DOHH2 (cell line): ENCODE measurements around the gene CNTN1.

Experiments used
- H3F3A ChIP-seq: fragments of 200-600 bp; sonication (generic), shearing (Covaris generic); 2 replicates; pipeline ENCODE4 v1.6.0; 2016; ENCODE audit warnings: antibody characterized with exemption, mild to moderate bottlenecking; ENCODE audit not compliant: control insufficient read depth, insufficient read depth
- H3K27ac ChIP-seq: fragments of 200-600 bp; sonication (generic); 2 replicates; pipeline ENCODE4 v1.5.1; 2014; ENCODE audit warnings: low read depth, mild to moderate bottlenecking, low read length, moderate library complexity
- H3K27me3 ChIP-seq: fragments of 200-600 bp; sonication (generic); 2 replicates; pipeline ENCODE4 v1.6.1; 2014; ENCODE audit warnings: mild to moderate bottlenecking, low read length, mixed read lengths; ENCODE audit not compliant: control insufficient read depth
- H3K36me3 ChIP-seq: fragments of 200-600 bp; sonication (generic); 2 replicates; pipeline ENCODE4 v1.6.1; 2014; ENCODE audit warnings: mild to moderate bottlenecking, low read length, moderate library complexity, mixed read lengths; ENCODE audit not compliant: control insufficient read depth
- H3K4me1 ChIP-seq: fragments of 200-600 bp; sonication (generic); 2 replicates; pipeline ENCODE4 v1.6.1; 2014; ENCODE audit warnings: mild to moderate bottlenecking, low read length, mixed read lengths; ENCODE audit not compliant: control insufficient read depth
- H3K4me2 ChIP-seq: fragments of 200-600 bp; sonication (generic); 2 replicates; pipeline ENCODE4 v1.6.0; 2014; ENCODE audit warnings: mild to moderate bottlenecking, low read length, moderate library complexity
- H3K4me3 ChIP-seq: fragments of 200-600 bp; sonication (generic); 2 replicates; pipeline ENCODE4 v1.5.1; 2014; ENCODE audit warnings: mild to moderate bottlenecking, low read length, mixed read lengths
- H3K79me2 ChIP-seq: fragments of 200-600 bp; sonication (generic); 2 replicates; pipeline ENCODE4 v1.6.1; 2014; ENCODE audit warnings: mild to moderate bottlenecking, low read length, mixed read lengths; ENCODE audit not compliant: control insufficient read depth
- H3K9me2 ChIP-seq: fragments of 200-600 bp; sonication (generic); replicated peaks from 2 replicates; pipeline ENCODE4 v1.6.1; 2014; ENCODE audit warnings: mild to moderate bottlenecking, low read length, mixed read lengths; ENCODE audit not compliant: control insufficient read depth
- H3K9me3 ChIP-seq: fragments of 200-600 bp; sonication (generic); 2 replicates; pipeline ENCODE4 v1.6.1; 2014; ENCODE audit warnings: antibody characterized with exemption, low read length, mixed read lengths; ENCODE audit not compliant: control insufficient read depth, insufficient read depth
- H4K20me1 ChIP-seq: fragments of 200-600 bp; sonication (generic); 2 replicates; pipeline ENCODE4 v1.6.0; 2014; ENCODE audit warnings: low read depth, mild to moderate bottlenecking, antibody characterized with exemption, low read length, moderate library complexity; ENCODE audit not compliant: control insufficient read depth, insufficient read depth
- CTCF ChIP-seq: fragments of 200-600 bp; sonication (generic); IDR thresholded peaks from one replicate; pipeline ENCODE4 v1.5.1; 2014; ENCODE audit warnings: antibody characterized with exemption, mild to moderate bottlenecking, low read depth, low read length; ENCODE audit not compliant: poor library complexity, severe bottlenecking
- EZH2phosphoT487 ChIP-seq: fragments of 200-600 bp; sonication (generic); IDR thresholded peaks from 2 replicates; pipeline ENCODE4 v1.6.1; 2017; ENCODE audit warnings: borderline replicate concordance, mild to moderate bottlenecking, antibody characterized with exemption, low read length, moderate library complexity, mixed read lengths

CNTN1 gene

DNA sequence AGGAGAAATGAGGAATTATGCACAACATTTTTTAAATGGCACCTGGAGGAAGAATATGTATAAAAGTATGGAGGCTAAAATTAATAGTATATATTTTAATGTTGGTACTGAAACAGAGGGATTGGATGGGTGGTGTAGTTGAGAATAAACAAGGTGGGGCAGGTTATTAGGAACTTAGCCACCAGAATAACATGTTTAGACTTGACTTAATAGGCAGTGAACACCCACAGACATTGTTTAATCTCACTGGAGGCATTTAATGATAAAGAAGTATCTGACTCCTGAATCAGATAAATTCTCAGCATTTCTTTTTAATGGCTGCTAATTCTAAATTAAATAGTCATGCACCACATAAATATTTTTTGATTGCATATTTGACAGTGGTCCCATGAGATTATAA is 139.7 kb downstream of the CNTN1 start:
- Histone ChIP-seq H3K27ac (no peak overlapping the region), H3K36me3 (no peaks in the 10 kb centered on the region), H3K9me3 (no peaks in the 10 kb centered on the region), H3F3A (no peaks in the 10 kb centered on the region), H3K4me2 (no peak overlapping the region), H3K79me2 (no peaks in the 10 kb centered on the region), H4K20me1 (no peaks in the 10 kb centered on the region), H3K9me2 (no peaks in the 10 kb centered on the region), H3K27me3 (no peaks in the 10 kb centered on the region), H3K4me1 (no peaks in the 10 kb centered on the region), H3K4me3 (no peak overlapping the region)
- no peak for TF ChIP-seq CTCF
- no peak for TF ChIP-seq EZH2phosphoT487

GRCh38 chr12:40832668-40833067 is 140.4 kb downstream of the CNTN1 start:
- Histone ChIP-seq H4K20me1 (no peaks in the 10 kb centered on the region), H3K4me3 (no peak overlapping the region), H3K4me1 (no peaks in the 10 kb centered on the region), H3K79me2 (no peaks in the 10 kb centered on the region), H3K9me2 (no peaks in the 10 kb centered on the region), H3K9me3 (no peaks in the 10 kb centered on the region), H3K36me3 (no peaks in the 10 kb centered on the region), H3K27me3 (no peaks in the 10 kb centered on the region), H3F3A (no peaks in the 10 kb centered on the region), H3K4me2 (no peak overlapping the region), H3K27ac (no peak overlapping the region)
- TF ChIP-seq CTCF (no peak), EZH2phosphoT487 (no peak)

DNA sequence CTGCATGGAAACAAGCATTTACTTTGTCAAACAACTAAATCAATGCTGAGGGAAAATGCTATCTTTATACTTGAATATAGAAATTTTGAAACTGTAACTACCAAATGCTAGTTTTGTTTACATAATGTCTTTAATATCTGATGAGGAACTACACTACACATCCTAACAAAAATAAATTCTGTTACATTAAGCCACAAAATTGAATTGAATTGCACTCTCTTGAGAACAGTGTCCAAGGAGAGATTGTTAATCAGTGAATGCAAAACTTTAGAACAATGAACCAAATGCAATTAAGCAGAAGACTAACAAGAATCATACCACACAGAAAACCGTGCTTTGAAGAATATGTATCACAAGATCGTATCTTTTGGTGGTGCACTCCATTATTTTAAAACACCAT is 141.6 kb downstream of the CNTN1 start:
- no peak for TF ChIP-seq CTCF
- Histone ChIP-seq H3K36me3 (no peaks in the 10 kb centered on the region), H3K79me2 (no peaks in the 10 kb centered on the region), H3F3A (no peaks in the 10 kb centered on the region), H3K4me3 (no peak overlapping the region), H3K9me3 (no peaks in the 10 kb centered on the region), H3K4me2 (no peak overlapping the region), H3K27me3 (no peaks in the 10 kb centered on the region), H3K27ac (no peak overlapping the region), H4K20me1 (no peaks in the 10 kb centered on the region), H3K9me2 (no peaks in the 10 kb centered on the region), H3K4me1 (no peaks in the 10 kb centered on the region)

DNA sequence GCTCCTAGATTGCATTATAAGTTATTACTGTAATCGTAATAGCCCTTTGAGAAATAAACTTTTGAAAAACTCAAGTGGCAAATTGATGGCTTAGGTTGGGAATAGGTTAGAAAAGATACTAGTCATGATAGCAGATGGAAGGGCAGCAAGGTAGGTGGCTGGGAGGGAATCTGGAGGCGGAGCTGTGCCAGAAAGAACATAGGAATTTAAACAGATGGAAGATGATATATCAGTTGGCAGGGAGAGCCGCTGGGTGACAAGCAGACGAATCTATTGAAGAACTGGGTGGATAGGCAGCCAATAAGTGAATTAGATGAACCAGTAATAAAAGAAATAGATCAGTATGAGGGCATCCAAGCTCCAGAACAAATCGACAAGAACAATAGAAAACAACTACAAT is 142.1 kb downstream of the CNTN1 start:
- Histone ChIP-seq H3F3A (no peaks in the 10 kb centered on the region), H3K4me1 (no peaks in the 10 kb centered on the region)
- no peak for TF ChIP-seq EZH2phosphoT487
- TF ChIP-seq CTCF = no peak

More for the DNA sequence above, 142.1 kb downstream of the CNTN1 start:
- no peak overlapping the region for H3K4me2 ChIP-seq
- no peaks in the 10 kb centered on the region for H3K79me2 ChIP-seq
- H3K4me3 ChIP-seq = no peak overlapping the region
- H3K27ac ChIP-seq = no peak overlapping the region
- H3K9me3 ChIP-seq = no peaks in the 10 kb centered on the region
- no peaks in the 10 kb centered on the region for H3K9me2 ChIP-seq
- no peaks in the 10 kb centered on the region for H3K27me3 ChIP-seq
- H4K20me1 ChIP-seq = no peaks in the 10 kb centered on the region
- H3K36me3 ChIP-seq = no peaks in the 10 kb centered on the region
